ENCODE results near the gene IL19. TPM values are rescaled to one million over a fixed set of nuclear protein-coding genes. Genes with fewer than 3 reads are reported as not detected.

The IL19 gene
- total RNA-seq, 1 donor from 2014 or later, result not detected

DNA sequence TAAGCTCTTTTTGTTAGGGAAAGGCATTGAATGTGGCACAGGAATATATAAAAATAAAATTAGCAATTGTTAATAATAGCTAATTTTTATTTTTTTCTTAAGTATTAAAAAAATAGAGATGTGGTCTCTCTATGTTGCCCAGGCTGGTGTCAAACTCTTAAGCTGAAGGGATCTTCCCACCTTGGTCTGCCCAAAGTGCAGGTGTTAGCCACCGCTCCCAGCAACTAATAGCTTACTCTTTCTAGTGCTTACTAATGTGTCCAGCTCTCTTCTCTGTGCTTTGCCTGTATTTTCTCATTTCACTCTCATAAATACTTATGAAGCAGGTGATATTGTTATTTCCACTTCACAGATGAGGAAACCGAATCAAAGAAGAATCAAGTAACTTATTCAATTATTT, 113.3 kb downstream of the IL19 start:
- no peaks in the 10 kb centered on the region for H3K36me3 ChIP-seq
- no peak overlapping the region for H3K27ac ChIP-seq
- TF ChIP-seq, protein P1, sequence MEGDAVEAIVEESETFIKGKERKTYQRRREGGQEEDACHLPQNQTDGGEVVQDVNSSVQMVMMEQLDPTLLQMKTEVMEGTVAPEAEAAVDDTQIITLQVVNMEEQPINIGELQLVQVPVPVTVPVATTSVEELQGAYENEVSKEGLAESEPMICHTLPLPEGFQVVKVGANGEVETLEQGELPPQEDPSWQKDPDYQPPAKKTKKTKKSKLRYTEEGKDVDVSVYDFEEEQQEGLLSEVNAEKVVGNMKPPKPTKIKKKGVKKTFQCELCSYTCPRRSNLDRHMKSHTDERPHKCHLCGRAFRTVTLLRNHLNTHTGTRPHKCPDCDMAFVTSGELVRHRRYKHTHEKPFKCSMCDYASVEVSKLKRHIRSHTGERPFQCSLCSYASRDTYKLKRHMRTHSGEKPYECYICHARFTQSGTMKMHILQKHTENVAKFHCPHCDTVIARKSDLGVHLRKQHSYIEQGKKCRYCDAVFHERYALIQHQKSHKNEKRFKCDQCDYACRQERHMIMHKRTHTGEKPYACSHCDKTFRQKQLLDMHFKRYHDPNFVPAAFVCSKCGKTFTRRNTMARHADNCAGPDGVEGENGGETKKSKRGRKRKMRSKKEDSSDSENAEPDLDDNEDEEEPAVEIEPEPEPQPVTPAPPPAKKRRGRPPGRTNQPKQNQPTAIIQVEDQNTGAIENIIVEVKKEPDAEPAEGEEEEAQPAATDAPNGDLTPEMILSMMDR (IDR thresholded peaks at IDR 0.05), result no peak
- H3K9me3 ChIP-seq, result no peaks in the 10 kb centered on the region
- no peak for DNase-seq (ENCODE audit: low spot score in 2 of 2)
- no peak overlapping the region for H3K4me3 ChIP-seq
- no peaks in the 10 kb centered on the region for H3K27me3 ChIP-seq
- intact Hi-C loops (cut with DNase I), result no loop called here
- no peaks in the 10 kb centered on the region for H3K4me1 ChIP-seq

DNA sequence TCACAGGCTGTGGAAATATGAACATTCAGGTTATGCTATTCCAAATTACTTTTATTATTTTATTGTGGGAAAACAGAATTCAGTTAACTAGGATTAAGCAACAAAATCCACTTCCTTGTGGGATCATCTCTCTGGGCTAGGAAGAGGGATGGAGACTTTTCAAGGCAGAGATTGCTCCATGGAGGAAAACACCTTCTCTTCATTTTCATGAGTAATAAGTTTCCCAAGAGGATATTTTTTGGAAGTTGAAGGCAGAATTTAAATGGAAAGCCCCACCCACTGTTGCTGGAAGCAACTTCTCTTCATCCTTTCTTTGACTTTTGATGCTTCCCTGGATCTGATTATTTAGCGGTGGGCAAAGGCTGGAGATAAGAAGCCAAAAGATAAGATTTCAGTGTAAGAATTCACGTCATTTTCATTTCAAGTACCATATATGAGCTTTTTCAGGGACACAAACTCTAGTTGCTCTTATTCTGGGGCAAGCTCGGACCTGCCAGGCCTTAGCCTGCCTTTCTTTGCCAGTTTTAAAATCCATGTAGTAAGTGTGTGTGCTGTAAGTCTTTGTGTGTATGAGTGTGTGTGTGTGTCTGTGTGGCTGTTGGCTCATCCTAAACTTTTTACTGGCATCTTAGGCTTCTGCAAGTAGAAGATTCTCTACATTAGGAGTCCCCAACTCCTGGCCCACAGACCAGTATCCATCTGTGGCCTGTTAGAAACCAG, 114.9 kb downstream of the IL19 start:
- Histone ChIP-seq H3K27ac (no peak overlapping the region), H3K36me3 (no peaks in the 10 kb centered on the region), H3K4me1 (no peaks in the 10 kb centered on the region), H3K27me3 (no peaks in the 10 kb centered on the region), H3K9me3 (no peaks in the 10 kb centered on the region), H3K4me3 (no peak overlapping the region)
- TF ChIP-seq, protein P1 (IDR thresholded peaks at IDR 0.05), result no peak
- intact Hi-C loops (cut with DNase I), result no loop called here
- DNase-seq (ENCODE audit: low spot score in 2 of 2), result no peak

DNA sequence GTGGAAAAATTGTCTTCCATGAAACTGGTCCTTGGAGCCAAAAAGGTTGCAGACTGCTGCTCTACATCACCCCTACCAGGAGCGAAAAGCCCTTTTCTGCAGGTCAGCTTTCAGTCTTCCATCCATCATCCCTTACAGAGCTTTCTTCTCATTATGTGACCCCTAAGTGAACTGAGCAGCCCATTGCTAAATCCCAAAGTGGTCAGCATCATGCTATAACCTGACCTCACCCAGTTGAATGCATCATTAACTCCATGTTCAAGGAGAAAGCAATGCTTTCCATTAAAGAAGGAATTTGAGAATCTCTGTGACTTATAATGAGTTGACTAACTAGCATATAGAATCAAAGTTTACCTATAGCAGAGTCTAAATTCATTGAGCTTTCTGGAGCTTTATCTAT, 116.3 kb downstream of the IL19 start:
- Histone ChIP-seq H3K9me3 (no peaks in the 10 kb centered on the region), H3K36me3 (no peaks in the 10 kb centered on the region), H3K4me3 (no peak overlapping the region), H3K27ac (no peak overlapping the region), H3K4me1 (no peaks in the 10 kb centered on the region), H3K27me3 (no peaks in the 10 kb centered on the region)
- no peak for DNase-seq (ENCODE audit: low spot score in 2 of 2)
- intact Hi-C loops (cut with DNase I), result no loop called here
- TF ChIP-seq, protein P1 (IDR thresholded peaks at IDR 0.05), result no peak

- Histone ChIP-seq H3K27me3 (no peaks in the 10 kb centered on the region), H3K4me3 (no peak overlapping the region), H3K36me3 (no peaks in the 10 kb centered on the region), H3K27ac (no peak overlapping the region), H3K9me3 (no peaks in the 10 kb centered on the region), H3K4me1 (no peaks in the 10 kb centered on the region)
- no peak for DNase-seq (ENCODE audit: low spot score in 2 of 2)
- intact Hi-C loops (cut with DNase I), result no loop called here
- TF ChIP-seq, protein P1 (IDR thresholded peaks at IDR 0.05), result no peak
Observed at GRCh38 chr1:206887701-206888100, 117.1 kb downstream of the IL19 start.

DNA sequence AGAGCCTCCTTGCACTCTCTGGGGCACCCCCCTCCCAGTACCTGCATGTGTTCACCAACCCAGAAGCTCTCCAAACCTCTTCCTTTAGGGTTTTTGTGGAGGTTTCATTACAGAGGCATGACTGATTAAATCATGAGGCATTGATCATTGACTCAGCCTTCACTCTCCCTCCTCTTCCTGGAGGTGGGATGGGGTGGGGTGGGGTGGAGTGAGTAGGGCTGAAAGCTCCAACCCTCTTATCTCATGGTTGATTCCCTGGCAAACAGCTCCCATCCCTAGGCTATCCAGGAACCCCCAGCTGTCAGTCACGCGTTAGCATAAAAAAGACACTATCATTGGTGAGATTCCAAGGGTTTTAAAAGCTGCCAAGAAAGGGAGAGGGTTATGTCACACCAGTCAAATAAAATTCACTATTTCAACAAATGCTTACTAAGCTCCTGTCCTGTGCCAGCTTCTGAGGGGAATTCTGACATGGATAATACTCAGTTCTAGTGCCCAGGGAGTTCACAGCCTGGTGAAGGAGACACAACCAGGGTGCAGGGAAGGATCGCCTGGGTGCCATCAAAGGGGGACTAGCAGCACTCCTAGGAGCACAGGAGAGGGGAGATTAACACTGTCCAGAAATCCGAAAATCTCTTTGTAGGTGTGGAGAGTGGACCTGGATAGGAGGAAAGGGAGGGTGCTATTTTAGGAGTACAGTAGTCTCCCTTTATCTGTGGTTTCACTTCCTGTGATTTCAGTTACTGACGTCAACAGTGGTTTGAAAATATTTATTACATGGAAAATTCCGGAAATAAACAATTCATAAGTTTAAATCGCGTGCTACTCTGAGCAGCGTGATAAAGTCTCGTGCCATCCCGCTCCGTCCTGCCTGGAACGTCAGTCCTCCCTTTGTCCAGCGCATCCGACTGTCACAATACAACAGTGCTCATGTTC, 119.8 kb downstream of the IL19 start:
- H3K9me3 ChIP-seq, result no peaks in the 10 kb centered on the region
- H3K4me3 ChIP-seq, result no peak overlapping the region
- H3K4me1 ChIP-seq, result no peaks in the 10 kb centered on the region
- H3K27ac ChIP-seq, result no peak overlapping the region
- TF ChIP-seq, protein P1 (IDR thresholded peaks at IDR 0.05), result no peak
- H3K36me3 ChIP-seq, result no peaks in the 10 kb centered on the region
- DNase-seq (ENCODE audit: low spot score in 2 of 2), result no peak
- intact Hi-C loops (cut with DNase I), result no loop called here
- H3K27me3 ChIP-seq, result no peaks in the 10 kb centered on the region

Measured in ascending aorta (tissue), 2 donors.